GM12878 (cell line): ENCODE results near the gene RO60. TPM values are rescaled to one million over a fixed set of nuclear protein-coding genes. Genes with fewer than 3 reads are reported as not detected.

Experiments
- ATF3 ChIP-seq: IDR thresholded peaks from 2 replicates; pipeline ENCODE4 v1.6.1; 2011; ENCODE audit warnings: low read depth, mild to moderate bottlenecking, low read length, moderate library complexity, borderline replicate concordance; ENCODE audit errors: extremely low read depth
- CBFB ChIP-seq: IDR thresholded peaks from 2 replicates; pipeline ENCODE4 v1.6.1; 2016; ENCODE audit warnings: antibody characterized with exemption, low read depth
- CHD2 ChIP-seq: IDR thresholded peaks from 2 replicates; pipeline ENCODE4 v1.6.1; 2011; ENCODE audit warnings: low read depth, low read length, improper control_type of control experiment, borderline replicate concordance
- RELA ChIP-seq: fragments of 450-650 bp; IDR thresholded peaks from 2 replicates; pipeline ENCODE4 v1.8.0; 2014; ENCODE audit warnings: borderline replicate concordance; ENCODE audit not compliant: partially characterized antibody
- RFX5 ChIP-seq: IDR thresholded peaks from 2 replicates; pipeline ENCODE4 v1.6.1; 2011; ENCODE audit warnings: low read depth, low read length, improper control_type of control experiment
- SMAD5 ChIP-seq: IDR thresholded peaks from 2 replicates; pipeline ENCODE4 v1.6.1; 2016; ENCODE audit warnings: antibody characterized with exemption, low read depth
- STAT3 ChIP-seq: IDR thresholded peaks from 2 replicates; pipeline ENCODE4 v1.6.1; 2011; ENCODE audit warnings: low read depth, low read length, improper control_type of control experiment
- TAF1 ChIP-seq: IDR thresholded peaks from 2 replicates; pipeline ENCODE4 v1.6.1; 2011; ENCODE audit warnings: mild to moderate bottlenecking, low read depth, low read length, borderline replicate concordance
- YBX1 ChIP-seq: fragments of 450-650 bp; IDR thresholded peaks from 2 replicates; pipeline ENCODE4 v1.6.1; 2016; ENCODE audit warnings: antibody characterized with exemption
- polyA plus RNA-seq, 11 experiments: library from polyadenylated mRNA; depleted of rRNA in 4 of 11; unstranded in 6 of 11; stranded (reverse) in 5 of 11; fragments of >200 nt; fragmentation: Nextera tagmentation in 4 of 11; fragmentation: Illumina TruSeq in 1 of 11; extraction: Ambion mirVana in 4 of 11; extraction: Trizol in 1 of 11; gene quantifications; 1 replicate in 1 of 11; 2 replicates in 10 of 11; pipeline versions ENCODE4 v1.2.1 to v1.2.3, GENCODE V29; 2011 to 2016; ENCODE audit warnings: inconsistent platforms in 2 of 11, missing spikeins in 2 of 11, low read depth in 1 of 11
- total RNA-seq, 4 experiments: library from RNA; depleted of rRNA in 3 of 4; stranded (reverse); fragments of >200 nt in 3 of 4; fragmentation: Illumina TruSeq in 1 of 4; extraction: Trizol in 1 of 4; gene quantifications; 2 replicates each; pipeline versions ENCODE4 v1.2.1 to v1.2.3, GENCODE V29; 2013 to 2021
- TF ChIP-seq, protein P1 (sequence below): fragments of 150-350 bp; IDR thresholded peaks from 2 replicates; pipeline ENCODE4 v1.6.1; 2016; ENCODE audit warnings: low read depth, low read length
- TF ChIP-seq, protein P2 (sequence below): fragments of 450-650 bp; formaldehyde crosslinking; IDR thresholded peaks from 2 replicates; pipeline ENCODE4 v1.4.0; 2020; ENCODE audit warnings: mild to moderate bottlenecking, moderate library complexity
- TF ChIP-seq, protein P3 (sequence below): IDR thresholded peaks from 2 replicates; pipeline ENCODE4 v1.6.1; 2011; ENCODE audit warnings: mild to moderate bottlenecking, low read depth, low read length, moderate library complexity; ENCODE audit not compliant: insufficient replicate concordance
- TF ChIP-seq, protein P4 (sequence below): fragments of 450-650 bp; IDR thresholded peaks from 2 replicates; pipeline ENCODE4 v1.6.1; 2017; ENCODE audit warnings: low read depth, mild to moderate bottlenecking, moderate library complexity
- TF ChIP-seq, protein P5 (sequence below): IDR thresholded peaks from 2 replicates; pipeline ENCODE4 v1.6.1; 2011; ENCODE audit warnings: borderline replicate concordance, low read depth, mild to moderate bottlenecking, moderate library complexity, mixed read lengths, low read length; ENCODE audit not compliant: insufficient read depth; ENCODE audit errors: extremely low read length

Gene RO60
- total and polyA plus RNA-seq, 10 of the 15 experiments (the other 5 are each of a cell fraction or from before 2014, with no cell fraction given) = 21.1 to 143 (median 83.1) TPM

DNA sequence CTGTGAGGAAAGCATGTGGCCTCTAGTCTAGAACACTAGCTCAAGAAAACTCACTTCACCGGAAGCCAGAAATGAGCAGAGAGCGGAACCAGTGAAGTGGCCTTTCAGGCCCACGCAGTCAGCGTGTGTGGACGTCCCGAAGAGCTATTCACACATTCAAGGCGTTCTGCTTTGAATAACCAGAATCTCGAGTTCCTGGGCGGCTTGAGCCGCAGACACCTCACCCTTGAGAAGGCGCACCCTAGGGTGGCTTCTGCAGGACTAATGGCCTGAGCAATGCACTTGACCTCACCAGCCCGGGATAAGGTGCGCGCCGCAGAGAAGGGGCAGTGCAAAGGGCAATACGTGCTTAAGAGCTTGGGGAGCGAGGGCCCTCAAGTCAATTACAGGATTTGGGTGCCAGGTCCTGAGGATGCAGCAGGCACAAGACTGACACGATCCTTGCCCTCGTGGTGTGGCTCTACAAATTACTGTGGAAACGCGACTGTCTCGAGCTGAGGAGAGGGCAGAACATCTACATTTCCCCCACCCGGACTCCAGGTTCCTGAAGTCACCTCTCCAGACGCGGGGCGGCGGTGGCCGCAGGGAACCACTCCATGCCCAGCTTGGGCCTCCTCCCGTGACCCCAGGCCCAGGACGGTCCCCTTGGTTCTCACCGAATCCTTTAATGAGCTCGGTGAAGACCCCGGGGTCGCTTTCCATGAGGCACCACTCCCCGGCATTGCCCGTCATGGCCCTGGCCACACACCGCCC is 707 bp upstream of the RO60 start (continued):
- TF ChIP-seq, protein P1, sequence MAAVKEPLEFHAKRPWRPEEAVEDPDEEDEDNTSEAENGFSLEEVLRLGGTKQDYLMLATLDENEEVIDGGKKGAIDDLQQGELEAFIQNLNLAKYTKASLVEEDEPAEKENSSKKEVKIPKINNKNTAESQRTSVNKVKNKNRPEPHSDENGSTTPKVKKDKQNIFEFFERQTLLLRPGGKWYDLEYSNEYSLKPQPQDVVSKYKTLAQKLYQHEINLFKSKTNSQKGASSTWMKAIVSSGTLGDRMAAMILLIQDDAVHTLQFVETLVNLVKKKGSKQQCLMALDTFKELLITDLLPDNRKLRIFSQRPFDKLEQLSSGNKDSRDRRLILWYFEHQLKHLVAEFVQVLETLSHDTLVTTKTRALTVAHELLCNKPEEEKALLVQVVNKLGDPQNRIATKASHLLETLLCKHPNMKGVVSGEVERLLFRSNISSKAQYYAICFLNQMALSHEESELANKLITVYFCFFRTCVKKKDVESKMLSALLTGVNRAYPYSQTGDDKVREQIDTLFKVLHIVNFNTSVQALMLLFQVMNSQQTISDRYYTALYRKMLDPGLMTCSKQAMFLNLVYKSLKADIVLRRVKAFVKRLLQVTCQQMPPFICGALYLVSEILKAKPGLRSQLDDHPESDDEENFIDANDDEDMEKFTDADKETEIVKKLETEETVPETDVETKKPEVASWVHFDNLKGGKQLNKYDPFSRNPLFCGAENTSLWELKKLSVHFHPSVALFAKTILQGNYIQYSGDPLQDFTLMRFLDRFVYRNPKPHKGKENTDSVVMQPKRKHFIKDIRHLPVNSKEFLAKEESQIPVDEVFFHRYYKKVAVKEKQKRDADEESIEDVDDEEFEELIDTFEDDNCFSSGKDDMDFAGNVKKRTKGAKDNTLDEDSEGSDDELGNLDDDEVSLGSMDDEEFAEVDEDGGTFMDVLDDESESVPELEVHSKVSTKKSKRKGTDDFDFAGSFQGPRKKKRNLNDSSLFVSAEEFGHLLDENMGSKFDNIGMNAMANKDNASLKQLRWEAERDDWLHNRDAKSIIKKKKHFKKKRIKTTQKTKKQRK = no peak
- TF ChIP-seq CBFB (0 out of 2 replicates have a peak, but pooled peaks have one; percentile 29), SMAD5 (peak; percentile 53; the same call in 1 of the 2 replicates), RELA (no peak), YBX1 (no peak), ATF3 (no peak), CHD2 (no peak), TAF1 (peak; percentile 83), RFX5 (no peak), STAT3 (no peak)
- TF ChIP-seq, protein P2, sequence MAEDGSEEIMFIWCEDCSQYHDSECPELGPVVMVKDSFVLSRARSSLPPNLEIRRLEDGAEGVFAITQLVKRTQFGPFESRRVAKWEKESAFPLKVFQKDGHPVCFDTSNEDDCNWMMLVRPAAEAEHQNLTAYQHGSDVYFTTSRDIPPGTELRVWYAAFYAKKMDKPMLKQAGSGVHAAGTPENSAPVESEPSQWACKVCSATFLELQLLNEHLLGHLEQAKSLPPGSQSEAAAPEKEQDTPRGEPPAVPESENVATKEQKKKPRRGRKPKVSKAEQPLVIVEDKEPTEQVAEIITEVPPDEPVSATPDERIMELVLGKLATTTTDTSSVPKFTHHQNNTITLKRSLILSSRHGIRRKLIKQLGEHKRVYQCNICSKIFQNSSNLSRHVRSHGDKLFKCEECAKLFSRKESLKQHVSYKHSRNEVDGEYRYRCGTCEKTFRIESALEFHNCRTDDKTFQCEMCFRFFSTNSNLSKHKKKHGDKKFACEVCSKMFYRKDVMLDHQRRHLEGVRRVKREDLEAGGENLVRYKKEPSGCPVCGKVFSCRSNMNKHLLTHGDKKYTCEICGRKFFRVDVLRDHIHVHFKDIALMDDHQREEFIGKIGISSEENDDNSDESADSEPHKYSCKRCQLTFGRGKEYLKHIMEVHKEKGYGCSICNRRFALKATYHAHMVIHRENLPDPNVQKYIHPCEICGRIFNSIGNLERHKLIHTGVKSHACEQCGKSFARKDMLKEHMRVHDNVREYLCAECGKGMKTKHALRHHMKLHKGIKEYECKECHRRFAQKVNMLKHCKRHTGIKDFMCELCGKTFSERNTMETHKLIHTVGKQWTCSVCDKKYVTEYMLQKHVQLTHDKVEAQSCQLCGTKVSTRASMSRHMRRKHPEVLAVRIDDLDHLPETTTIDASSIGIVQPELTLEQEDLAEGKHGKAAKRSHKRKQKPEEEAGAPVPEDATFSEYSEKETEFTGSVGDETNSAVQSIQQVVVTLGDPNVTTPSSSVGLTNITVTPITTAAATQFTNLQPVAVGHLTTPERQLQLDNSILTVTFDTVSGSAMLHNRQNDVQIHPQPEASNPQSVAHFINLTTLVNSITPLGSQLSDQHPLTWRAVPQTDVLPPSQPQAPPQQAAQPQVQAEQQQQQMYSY (CRISPR knock-in tag) = no peak
- TF ChIP-seq, protein P3, sequence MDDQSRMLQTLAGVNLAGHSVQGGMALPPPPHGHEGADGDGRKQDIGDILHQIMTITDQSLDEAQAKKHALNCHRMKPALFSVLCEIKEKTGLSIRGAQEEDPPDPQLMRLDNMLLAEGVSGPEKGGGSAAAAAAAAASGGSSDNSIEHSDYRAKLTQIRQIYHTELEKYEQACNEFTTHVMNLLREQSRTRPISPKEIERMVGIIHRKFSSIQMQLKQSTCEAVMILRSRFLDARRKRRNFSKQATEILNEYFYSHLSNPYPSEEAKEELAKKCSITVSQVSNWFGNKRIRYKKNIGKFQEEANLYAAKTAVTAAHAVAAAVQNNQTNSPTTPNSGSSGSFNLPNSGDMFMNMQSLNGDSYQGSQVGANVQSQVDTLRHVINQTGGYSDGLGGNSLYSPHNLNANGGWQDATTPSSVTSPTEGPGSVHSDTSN = no peak
- TF ChIP-seq, protein P4, sequence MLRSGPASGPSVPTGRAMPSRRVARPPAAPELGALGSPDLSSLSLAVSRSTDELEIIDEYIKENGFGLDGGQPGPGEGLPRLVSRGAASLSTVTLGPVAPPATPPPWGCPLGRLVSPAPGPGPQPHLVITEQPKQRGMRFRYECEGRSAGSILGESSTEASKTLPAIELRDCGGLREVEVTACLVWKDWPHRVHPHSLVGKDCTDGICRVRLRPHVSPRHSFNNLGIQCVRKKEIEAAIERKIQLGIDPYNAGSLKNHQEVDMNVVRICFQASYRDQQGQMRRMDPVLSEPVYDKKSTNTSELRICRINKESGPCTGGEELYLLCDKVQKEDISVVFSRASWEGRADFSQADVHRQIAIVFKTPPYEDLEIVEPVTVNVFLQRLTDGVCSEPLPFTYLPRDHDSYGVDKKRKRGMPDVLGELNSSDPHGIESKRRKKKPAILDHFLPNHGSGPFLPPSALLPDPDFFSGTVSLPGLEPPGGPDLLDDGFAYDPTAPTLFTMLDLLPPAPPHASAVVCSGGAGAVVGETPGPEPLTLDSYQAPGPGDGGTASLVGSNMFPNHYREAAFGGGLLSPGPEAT = no peak
- TF ChIP-seq, protein P5, sequence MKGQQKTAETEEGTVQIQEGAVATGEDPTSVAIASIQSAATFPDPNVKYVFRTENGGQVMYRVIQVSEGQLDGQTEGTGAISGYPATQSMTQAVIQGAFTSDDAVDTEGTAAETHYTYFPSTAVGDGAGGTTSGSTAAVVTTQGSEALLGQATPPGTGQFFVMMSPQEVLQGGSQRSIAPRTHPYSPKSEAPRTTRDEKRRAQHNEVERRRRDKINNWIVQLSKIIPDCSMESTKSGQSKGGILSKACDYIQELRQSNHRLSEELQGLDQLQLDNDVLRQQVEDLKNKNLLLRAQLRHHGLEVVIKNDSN = no peak
